Neural crest cell (in vitro differentiated cells): ENCODE results near the gene PRDM16. TPM values are rescaled to one million over a fixed set of nuclear protein-coding genes. Genes with fewer than 3 reads are reported as not detected.
A peak's percentile ranks its signal among the peaks of the same experiment; 100 is the strongest.

Source experiments
- DNase-seq: peaks from one replicate; pipeline ENCODE4 v3.0.0; 2021; ENCODE audit warnings: low read depth, mixed read lengths, low spot score
- H3K27ac Mint-ChIP-seq: one replicate; pipeline ENCODE4 v1.8.0; 2021; ENCODE audit warnings: mild to moderate bottlenecking, mixed read lengths; ENCODE audit not compliant: unreplicated experiment
- H3K27me3 Mint-ChIP-seq: 2 replicates; pipeline ENCODE4 v1.8.0; 2021; ENCODE audit warnings: low read depth, mild to moderate bottlenecking, mixed read lengths
- H3K36me3 Mint-ChIP-seq: 2 replicates; pipeline ENCODE4 v1.8.0; 2021; ENCODE audit warnings: low read depth, mild to moderate bottlenecking, mixed read lengths
- H3K4me1 Mint-ChIP-seq: 2 replicates; pipeline ENCODE4 v1.8.0; 2021; ENCODE audit warnings: mixed read lengths
- H3K4me3 Mint-ChIP-seq: one replicate; pipeline ENCODE4 v1.8.0; 2021; ENCODE audit warnings: mild to moderate bottlenecking, mixed read lengths
- H3K9me3 Mint-ChIP-seq: 2 replicates; pipeline ENCODE4 v1.8.0; 2021; ENCODE audit warnings: mixed read lengths
- total RNA-seq: library from RNA; stranded (reverse); gene quantifications from 2 replicates; pipeline ENCODE4 v1.2.1, GENCODE V29; 2021
- TF ChIP-seq, protein P1 (sequence below): fragments of 200-600 bp; sonication (generic); conservative IDR thresholded peaks from 2 replicates; pipeline ENCODE4 v1.5.0; 2021; ENCODE audit warnings: antibody characterized with exemption, mild to moderate bottlenecking

PRDM16 gene
- total RNA-seq, 1 donor from 2014 or later = 11.7 TPM

DNA sequence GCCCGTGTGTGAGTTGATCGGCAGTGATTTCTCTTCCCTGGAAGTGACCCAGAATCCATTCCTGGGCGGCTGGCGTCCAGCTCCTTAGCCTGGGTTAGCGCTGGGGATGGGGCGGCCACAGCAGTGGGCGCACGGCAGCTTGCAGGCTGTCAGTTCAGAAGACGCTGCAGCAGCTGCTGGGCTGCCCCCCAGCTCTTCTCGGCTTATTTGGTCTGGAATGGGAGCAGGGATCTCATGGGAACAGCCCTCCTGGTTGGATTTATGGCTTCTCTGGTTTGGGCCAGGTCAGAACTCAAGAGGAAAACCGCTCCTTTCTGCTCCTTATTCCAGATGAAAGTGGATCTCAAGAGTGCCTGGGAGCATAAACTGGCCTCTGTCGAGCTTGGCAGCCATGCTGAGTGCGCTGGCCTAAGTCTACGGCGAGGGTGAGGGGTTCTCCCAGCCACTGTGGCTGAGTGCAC, 148.2 kb downstream of the PRDM16 start:
- Mint-ChIP-seq H3K4me1 (peaks cover 81% of the 10 kb centered on the region), H3K9me3 (no peaks in the 10 kb centered on the region), H3K27ac (peak overlapping the region; percentile 81), H3K4me3 (peak overlapping the region; percentile 31), H3K36me3 (no peaks in the 10 kb centered on the region), H3K27me3 (peaks cover 21% of the 10 kb centered on the region)
- no peak for DNase-seq
- TF ChIP-seq, protein P1, sequence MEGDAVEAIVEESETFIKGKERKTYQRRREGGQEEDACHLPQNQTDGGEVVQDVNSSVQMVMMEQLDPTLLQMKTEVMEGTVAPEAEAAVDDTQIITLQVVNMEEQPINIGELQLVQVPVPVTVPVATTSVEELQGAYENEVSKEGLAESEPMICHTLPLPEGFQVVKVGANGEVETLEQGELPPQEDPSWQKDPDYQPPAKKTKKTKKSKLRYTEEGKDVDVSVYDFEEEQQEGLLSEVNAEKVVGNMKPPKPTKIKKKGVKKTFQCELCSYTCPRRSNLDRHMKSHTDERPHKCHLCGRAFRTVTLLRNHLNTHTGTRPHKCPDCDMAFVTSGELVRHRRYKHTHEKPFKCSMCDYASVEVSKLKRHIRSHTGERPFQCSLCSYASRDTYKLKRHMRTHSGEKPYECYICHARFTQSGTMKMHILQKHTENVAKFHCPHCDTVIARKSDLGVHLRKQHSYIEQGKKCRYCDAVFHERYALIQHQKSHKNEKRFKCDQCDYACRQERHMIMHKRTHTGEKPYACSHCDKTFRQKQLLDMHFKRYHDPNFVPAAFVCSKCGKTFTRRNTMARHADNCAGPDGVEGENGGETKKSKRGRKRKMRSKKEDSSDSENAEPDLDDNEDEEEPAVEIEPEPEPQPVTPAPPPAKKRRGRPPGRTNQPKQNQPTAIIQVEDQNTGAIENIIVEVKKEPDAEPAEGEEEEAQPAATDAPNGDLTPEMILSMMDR = no peak

DNA sequence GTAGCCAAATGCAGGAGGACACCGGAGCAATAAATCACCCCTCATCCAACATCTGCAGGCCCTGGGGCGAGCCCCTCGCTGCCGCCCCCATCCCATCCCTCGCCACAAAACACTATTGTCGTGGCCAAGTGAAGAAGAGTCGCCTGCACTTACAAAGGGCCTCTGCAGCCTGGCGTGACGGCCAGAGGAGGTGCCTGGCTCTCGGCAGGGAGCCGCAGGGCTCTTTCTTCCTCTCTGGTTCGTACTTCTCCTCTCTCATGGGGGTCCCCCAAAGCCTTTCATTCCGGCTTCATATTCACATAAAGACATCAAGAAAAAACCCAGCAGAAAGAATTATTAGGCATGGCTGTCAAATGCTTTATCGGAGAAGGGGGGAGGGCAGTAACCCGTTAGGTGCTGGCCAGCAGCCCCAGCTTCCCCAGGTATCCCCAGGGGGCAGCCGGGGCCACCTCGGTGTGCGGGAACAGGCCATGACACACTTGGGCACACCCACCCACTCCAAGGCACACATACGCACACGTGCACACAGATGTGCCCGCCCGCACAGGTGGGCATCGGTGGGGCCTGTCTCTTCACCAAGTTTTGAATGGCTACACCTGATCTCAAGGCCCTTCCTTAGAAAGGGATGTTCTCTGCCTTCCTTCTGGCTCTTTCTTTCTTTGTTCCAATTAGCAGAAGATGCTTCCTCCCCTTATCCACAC, 149.1 kb downstream of the PRDM16 start:
- no peaks in the 10 kb centered on the region for H3K9me3 Mint-ChIP-seq
- H3K27ac Mint-ChIP-seq = peak overlapping the region; percentile 93
- H3K27me3 Mint-ChIP-seq = peaks cover 25% of the 10 kb centered on the region
- TF ChIP-seq, protein P1 = no peak
- no peak for DNase-seq
- peaks cover 82% of the 10 kb centered on the region for H3K4me1 Mint-ChIP-seq
- H3K36me3 Mint-ChIP-seq = no peaks in the 10 kb centered on the region
- H3K4me3 Mint-ChIP-seq = peak overlapping the region; percentile 79

DNA sequence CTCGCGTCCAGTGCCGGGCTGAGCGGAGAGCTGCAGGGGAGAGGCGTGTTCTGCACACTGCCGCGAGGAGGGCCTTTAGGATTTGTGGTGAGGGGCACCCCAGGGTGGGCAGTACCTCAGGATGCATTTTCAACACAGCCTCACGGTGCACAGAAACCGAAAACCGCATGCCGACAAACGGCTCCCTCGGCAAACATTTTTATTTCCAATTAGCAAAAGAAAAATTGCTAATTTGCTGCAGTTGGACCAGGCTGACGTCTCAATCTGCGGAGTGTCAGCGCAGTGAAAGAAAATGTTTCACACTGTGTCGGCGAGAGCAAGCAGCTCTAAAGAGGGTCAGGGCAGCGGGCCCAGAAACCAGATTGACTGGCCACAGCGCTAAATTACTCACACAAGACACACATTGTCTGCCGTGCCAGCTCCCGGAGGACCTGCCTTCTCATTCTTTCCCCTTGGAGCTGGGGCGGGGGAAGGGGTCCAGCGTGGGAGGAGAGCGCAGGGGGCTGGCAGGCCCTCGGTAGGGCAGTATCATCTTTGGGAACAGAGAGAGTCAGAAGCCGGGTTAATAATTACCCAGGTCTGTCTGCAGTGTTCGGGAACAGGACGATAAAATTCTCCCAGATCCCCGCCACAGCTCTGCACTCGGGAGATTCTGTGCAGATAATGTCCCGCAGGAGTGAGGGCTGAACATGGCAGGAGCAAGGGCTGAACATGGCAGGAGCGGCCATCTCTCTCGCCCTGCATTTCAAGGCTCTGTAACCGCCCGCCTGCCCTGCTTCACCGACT, 150.2 kb downstream of the PRDM16 start:
- Mint-ChIP-seq H3K36me3 (no peaks in the 10 kb centered on the region), H3K27ac (peak overlapping the region; percentile 93), H3K4me1 (peaks cover 84% of the 10 kb centered on the region), H3K4me3 (peak overlapping the region; percentile 74), H3K27me3 (peaks cover 34% of the 10 kb centered on the region), H3K9me3 (no peaks in the 10 kb centered on the region)
- TF ChIP-seq, protein P1 = no peak
- DNase-seq = peak; percentile 55

DNA sequence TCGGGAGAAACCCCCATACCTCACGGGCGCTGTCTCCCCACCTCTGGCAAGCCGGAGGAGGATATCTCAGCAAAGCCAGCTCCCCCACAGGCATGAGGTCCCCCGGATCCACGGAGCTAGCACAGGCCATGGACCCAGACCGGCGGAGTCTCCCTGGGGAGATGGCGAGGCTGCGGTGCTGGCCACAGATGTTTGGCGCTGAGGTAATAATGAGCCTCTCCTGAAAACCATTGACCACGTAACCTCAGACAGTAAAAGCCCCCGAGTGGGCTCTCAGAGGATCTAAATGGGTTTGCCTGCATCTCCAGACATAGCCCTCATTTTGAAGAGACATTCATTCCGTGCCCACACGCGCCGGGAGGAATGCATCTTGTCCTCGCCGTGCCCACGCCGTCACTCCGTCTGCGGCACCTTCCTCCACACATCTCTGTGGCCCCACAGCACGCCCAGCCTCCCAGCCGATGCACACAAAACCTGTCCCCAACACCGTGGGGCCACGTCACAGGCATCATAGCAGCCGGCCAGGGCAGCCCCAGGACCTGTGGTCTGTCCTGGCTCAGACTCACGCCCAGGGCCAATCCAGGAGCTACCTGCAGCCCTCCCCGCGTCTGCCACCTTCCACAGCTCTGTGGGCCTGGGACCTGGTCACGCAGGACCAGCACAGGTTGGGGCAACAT, 150.9 kb downstream of the PRDM16 start:
- Mint-ChIP-seq H3K4me3 (peak overlapping the region; percentile 22), H3K27ac (peak overlapping the region; percentile 67), H3K27me3 (peaks cover 42% of the 10 kb centered on the region), H3K9me3 (no peaks in the 10 kb centered on the region), H3K36me3 (no peaks in the 10 kb centered on the region), H3K4me1 (peaks cover 83% of the 10 kb centered on the region)
- TF ChIP-seq, protein P1 = no peak
- DNase-seq = no peak
